HepG2 (cell line): ENCODE measurements around the gene S100A10. TPM values are rescaled to one million over a fixed set of nuclear protein-coding genes. Genes with fewer than 3 reads are reported as not detected.

Experiments
- ATAC-seq: fragments of 200-7000 bp; cut with Tn5 transposase; 3 replicates; pipeline ENCODE4 v1.9.1; 2020; ENCODE audit warnings: mild to moderate bottlenecking, moderate library complexity
- BruUV-seq: library from RNA; stranded (reverse); fragments of 400-500 nt; replicated peaks from 2 replicates; lab custom pipeline; 2021; lab: Mats Ljungman, UMichigan
- CTCF ChIA-PET: fragments of 300-600 bp; formaldehyde crosslinking; extraction: SDS; loops from one replicate; lab custom pipeline; 2021; ENCODE audit warnings: low total read pairs, inconsistent platforms, low intra/inter-chr PET ratio; lab: Yijun Ruan, JAX
- POLR2A ChIA-PET: fragments of 350-600 bp; sonication (Branson Sonifier 250); formaldehyde crosslinking; loops from one replicate; lab custom pipeline; 2020; ENCODE audit warnings: antibody characterized with exemption, inconsistent platforms; lab: Yijun Ruan, JAX
- DNase-seq: peaks from one replicate; pipeline ENCODE4 v3.0.0-alpha.2; 2015; ENCODE audit warnings: low spot score
- FAIRE-seq: peaks from 3 replicates; lab custom pipeline; 2011; peaks lifted over from hg19 to GRCh38; lab: Jason Lieb, UNC
- H2AFZ ChIP-seq: one replicate; pipeline ENCODE4 v1.6.1; 2011; ENCODE audit warnings: low read length, inconsistent platforms
- H3K27ac ChIP-seq: fragments of 300-600 bp; 3 replicates; pipeline ENCODE4 v1.8.0; 2011; ENCODE audit warnings: mixed run types, mild to moderate bottlenecking, mixed read lengths, low read length, inconsistent platforms; ENCODE audit not compliant: insufficient read depth; ENCODE audit errors: extremely low read length
- H3K27me3 ChIP-seq, 2 experiments: fragments of 200-600 bp in 1 of 2; 2 replicates in 1 of 2; 3 replicates in 1 of 2; pipeline versions ENCODE4 v1.6.0 to v1.8.0; 2011; ENCODE audit warnings: low read length in 2 of 2, mild to moderate bottlenecking in 2 of 2, moderate library complexity in 2 of 2, inconsistent platforms in 1 of 2; ENCODE audit not compliant: insufficient read depth in 2 of 2, control insufficient read depth in 1 of 2
- H3K36me3 ChIP-seq, 2 experiments: fragments of 200-600 bp in 1 of 2; replicated peaks in 1 of 2; 2 replicates in 1 of 2; 3 replicates in 1 of 2; pipeline versions ENCODE4 v1.5.1 to v1.8.0; 2011; ENCODE audit warnings: low read length in 2 of 2, inconsistent platforms in 1 of 2; ENCODE audit not compliant: insufficient read depth in 2 of 2, control insufficient read depth in 1 of 2
- H3K4me1 ChIP-seq: 2 replicates; pipeline ENCODE4 v1.5.1; 2012; ENCODE audit warnings: low read length, inconsistent platforms; ENCODE audit not compliant: insufficient read depth
- H3K4me2 ChIP-seq: 2 replicates; pipeline ENCODE4 v1.6.0; 2011; ENCODE audit warnings: low read depth, low read length, inconsistent platforms
- H3K4me3 ChIP-seq, 3 experiments: fragments of 200-600 bp in 1 of 3; sonication (generic), shearing (Covaris generic) in 1 of 3; replicated peaks in 1 of 3; 2 replicates each; pipeline ENCODE4 v1.5.1; 2011 to 2016; ENCODE audit warnings: low read length in 3 of 3, inconsistent platforms in 2 of 3, low read depth in 2 of 3, mild to moderate bottlenecking in 2 of 3, control low read depth in 1 of 3, mixed read lengths in 1 of 3; ENCODE audit not compliant: insufficient read depth in 1 of 3
- H3K79me2 ChIP-seq: one replicate; pipeline ENCODE4 v1.6.1; 2011; ENCODE audit warnings: low read length, inconsistent platforms; ENCODE audit not compliant: insufficient read depth
- H3K9ac ChIP-seq: 2 replicates; pipeline ENCODE4 v1.6.0; 2011; ENCODE audit warnings: mild to moderate bottlenecking, low read depth, low read length, inconsistent platforms; ENCODE audit not compliant: insufficient read depth
- H3K9me3 ChIP-seq: 2 replicates; pipeline ENCODE4 v1.5.1; 2012; ENCODE audit warnings: mild to moderate bottlenecking, low read length
- H4K20me1 ChIP-seq: 2 replicates; pipeline ENCODE4 v1.6.0; 2011; ENCODE audit warnings: inconsistent platforms, mild to moderate bottlenecking, low read length, moderate library complexity; ENCODE audit not compliant: insufficient read depth
- MAFF ChIP-seq: IDR thresholded peaks from 2 replicates; pipeline ENCODE4 v1.6.1; 2011; ENCODE audit warnings: low read depth, low read length, improper control_type of control experiment
- MAFK ChIP-seq, 2 experiments: IDR thresholded peaks in 1 of 2; conservative IDR thresholded peaks in 1 of 2; 2 replicates each; pipeline ENCODE4 v1.6.1; 2011; ENCODE audit warnings: improper control_type of control experiment in 2 of 2, low read length in 2 of 2
- ONECUT2 ChIP-seq: sonication (generic); formaldehyde crosslinking; IDR thresholded peaks from 2 replicates; pipeline ENCODE4 v1.4.0; 2020; ENCODE audit warnings: missing genetic modification reagents
- PAF1 ChIP-seq: IDR thresholded peaks from 2 replicates; pipeline ENCODE4 v1.6.1; 2016; ENCODE audit warnings: missing genetic modification reagents, missing compliant biosample characterization
- THAP7 ChIP-seq: sonication (generic); formaldehyde crosslinking; IDR thresholded peaks from 2 replicates; pipeline ENCODE4 v1.8.1; 2023; ENCODE audit warnings: mild to moderate bottlenecking, missing genetic modification reagents
- ZBTB14 ChIP-seq: sonication (generic); formaldehyde crosslinking; IDR thresholded peaks from 2 replicates; pipeline ENCODE4 v1.4.0; 2020; ENCODE audit warnings: missing genetic modification reagents
- ZFP1 ChIP-seq: IDR thresholded peaks from 2 replicates; pipeline ENCODE4 v1.6.1; 2016
- ZNF34 ChIP-seq: sonication (generic); formaldehyde crosslinking; IDR thresholded peaks from 2 replicates; pipeline ENCODE4 v1.4.0; 2020; ENCODE audit warnings: mild to moderate bottlenecking, missing genetic modification reagents, borderline replicate concordance
- WGBS: methylation state at CpG from one replicate; pipeline ENCODE4 v1.1.6; 2017; ENCODE audit warnings: low lambda C conversion rate; 5-methylcytosine and 5-hydroxymethylcytosine counted together
- in situ Hi-C: cut with HindIII; loops from 2 replicates; pipeline ENCODE4 v1.10.0; 2017; ENCODE audit warnings: low pct_unique_long_range_greater_than_20kb; ENCODE audit not compliant: extremely low pct_ligation_motif_present
- intact Hi-C: fragments of 100-400 bp; cut with micrococcal nuclease; formaldehyde crosslinking; loops from one replicate; pipeline ENCODE4 v1.10.0; 2022; ENCODE audit not compliant: unreplicated experiment
- polyA plus RNA-seq, 8 experiments: library from polyadenylated mRNA; depleted of rRNA in 3 of 8; stranded (reverse) in 7 of 8; unstranded in 1 of 8; fragments of >200 nt; fragmentation: Illumina TruSeq in 4 of 8; extraction: Trizol in 4 of 8; gene quantifications; 2 replicates each; pipeline versions ENCODE4 v1.2.1 to v1.2.3, GENCODE V29; 2011 to 2016; ENCODE audit warnings: low read depth in 4 of 8, missing spikeins in 1 of 8, mixed read lengths in 1 of 8; ENCODE audit not compliant: insufficient read depth in 1 of 8
- total RNA-seq, 5 experiments: library from RNA; depleted of rRNA; stranded (reverse); fragments of >200 nt; fragmentation: Illumina TruSeq; extraction: Trizol; gene quantifications; 2 replicates each; pipeline ENCODE4 v1.2.3, GENCODE V29; 2016; ENCODE audit warnings: low read depth in 1 of 5

The S100A10 gene
- total and polyA plus RNA-seq, 2 of the 13 experiments (the other 11 are each of a cell fraction or from before 2014, with no cell fraction given): 16.8 to 28.7 TPM

GRCh38 chr1:151944857-151945575 lies 48.6 kb downstream of the S100A10 start:
- no TSS peak for BruUV-seq
- peaks cover 12% of the 10 kb centered on the region for H3K4me1 ChIP-seq
- TF ChIP-seq ZBTB14 (CRISPR knock-in tag) (no peak), PAF1 (no peak), ZNF34 (CRISPR knock-in tag) (no peak), ZFP1 (no peak), MAFF (peak; percentile 53; the same call in 1 of the 2 replicates), THAP7 (CRISPR knock-in tag) (no peak), MAFK (conservative IDR thresholded peaks at IDR 0.05 in 1 of 2, IDR thresholded peaks at IDR 0.05 in 1 of 2; ENCODE audit: low read length in 2 of 2) (peak; percentile 46 to 75; a peak in 3 of 4 replicates), ONECUT2 (CRISPR knock-in tag) (no peak)
- no peak for FAIRE-seq
- no peak overlapping the region for H3K27ac ChIP-seq
- in situ Hi-C loops (no loop called here), intact Hi-C loops (no loop called here)
- no peak overlapping the region for H3K4me3 ChIP-seq
- DNase-seq: no peak
- H3K27me3 ChIP-seq: no peaks in the 10 kb centered on the region; a peak in 2 of 5 replicates
- H3K36me3 ChIP-seq: no peaks in the 10 kb centered on the region
- no peaks in the 10 kb centered on the region for H3K9me3 ChIP-seq
- H3K9ac ChIP-seq: no peak overlapping the region
- no peaks in the 10 kb centered on the region for H4K20me1 ChIP-seq
- no peaks in the 10 kb centered on the region for H3K79me2 ChIP-seq
- POLR2A ChIA-PET: no interaction called here
- H3K4me2 ChIP-seq: no peak overlapping the region
- no peak overlapping the region for H2AFZ ChIP-seq
- CTCF ChIA-PET: no interaction called here
- ATAC-seq: no peak
- WGBS: 5% methylated on average over 1 of the region's 3 CpGs
